GM23338 (cell line): ENCODE measurements around the gene KNL1. TPM values are rescaled to one million over a fixed set of nuclear protein-coding genes. Genes with fewer than 3 reads are reported as not detected.

ENCODE experiments used
- ATAC-seq: fragments of 200-7000 bp; cut with Tn5 transposase; 3 replicates; pipeline ENCODE4 v1.9.1; 2020
- DNase-seq: peaks from one replicate; pipeline ENCODE4 v3.0.0-alpha.2; 2015; ENCODE audit warnings: low spot score
- H2AFZ ChIP-seq: fragments of 200-600 bp; sonication (generic); 2 replicates; pipeline ENCODE4 v1.8.0; 2016; ENCODE audit warnings: antibody characterized with exemption, mild to moderate bottlenecking, moderate library complexity
- H3F3A ChIP-seq: fragments of 200-600 bp; sonication (generic); replicated peaks from 2 replicates; pipeline ENCODE4 v1.8.0; 2017; ENCODE audit warnings: antibody characterized with exemption, mixed run types, low read depth
- H3K27ac ChIP-seq: fragments of 200-600 bp; sonication (generic); 2 replicates; pipeline ENCODE4 v1.6.1; 2016; ENCODE audit warnings: low read depth
- H3K27me3 ChIP-seq: fragments of 200-600 bp; sonication (generic); 2 replicates; pipeline ENCODE4 v1.8.0; 2016; ENCODE audit warnings: mild to moderate bottlenecking, mixed run types, moderate library complexity; ENCODE audit not compliant: insufficient read depth
- H3K36me3 ChIP-seq: fragments of 200-600 bp; sonication (generic); 2 replicates; pipeline ENCODE4 v1.8.0; 2016; ENCODE audit warnings: mild to moderate bottlenecking; ENCODE audit not compliant: insufficient read depth
- H3K4me1 ChIP-seq: fragments of 200-600 bp; sonication (generic); 2 replicates; pipeline ENCODE4 v1.8.0; 2016; ENCODE audit warnings: mild to moderate bottlenecking, moderate library complexity; ENCODE audit not compliant: insufficient read depth
- H3K4me2 ChIP-seq: fragments of 200-600 bp; sonication (generic); 2 replicates; pipeline ENCODE4 v1.7.1; 2017; ENCODE audit warnings: mixed run types
- H3K4me3 ChIP-seq: fragments of 200-600 bp; sonication (generic); 2 replicates; pipeline ENCODE4 v1.6.1; 2016; ENCODE audit warnings: mixed run types
- H3K79me2 ChIP-seq: fragments of 200-600 bp; sonication (generic); replicated peaks from 2 replicates; pipeline ENCODE4 v1.8.0; 2017; ENCODE audit warnings: mild to moderate bottlenecking; ENCODE audit not compliant: insufficient read depth
- H3K9me2 ChIP-seq: fragments of 200-600 bp; sonication (generic); 2 replicates; pipeline ENCODE4 v1.8.0; 2017; ENCODE audit not compliant: insufficient read depth
- H4K20me1 ChIP-seq: fragments of 200-600 bp; sonication (generic); replicated peaks from 2 replicates; pipeline ENCODE4 v1.8.0; 2017; ENCODE audit warnings: mild to moderate bottlenecking; ENCODE audit not compliant: insufficient read depth
- H3K27ac Mint-ChIP-seq: 2 replicates; pipeline ENCODE4 v1.8.0; 2020; ENCODE audit warnings: inconsistent platforms, mild to moderate bottlenecking, moderate library complexity, mixed read lengths
- H3K27me3 Mint-ChIP-seq: 3 replicates; pipeline ENCODE4 v1.8.0; 2022; ENCODE audit warnings: low read depth, mild to moderate bottlenecking, moderate library complexity, mixed read lengths, inconsistent platforms; ENCODE audit not compliant: insufficient read depth, poor library complexity
- H3K36me3 Mint-ChIP-seq: 3 replicates; pipeline ENCODE4 v1.8.0; 2021; ENCODE audit warnings: low read depth, mild to moderate bottlenecking, inconsistent platforms, moderate library complexity, mixed read lengths
- H3K4me1 Mint-ChIP-seq: 3 replicates; pipeline ENCODE4 v1.8.0; 2020; ENCODE audit warnings: mild to moderate bottlenecking, inconsistent platforms, mixed read lengths
- H3K4me3 Mint-ChIP-seq: 3 replicates; pipeline ENCODE4 v1.8.0; 2021; ENCODE audit warnings: moderate library complexity, mild to moderate bottlenecking, inconsistent platforms, mixed read lengths
- H3K9me3 Mint-ChIP-seq: 3 replicates; pipeline ENCODE4 v1.8.0; 2020; ENCODE audit warnings: moderate library complexity, mild to moderate bottlenecking, inconsistent platforms, mixed read lengths
- EZH2 ChIP-seq: fragments of 200-600 bp; sonication (generic); IDR thresholded peaks from one replicate; pipeline ENCODE4 v1.8.0; 2017; ENCODE audit warnings: antibody characterized with exemption, mild to moderate bottlenecking, low read depth; ENCODE audit not compliant: unreplicated experiment
- EZH2phosphoT487 ChIP-seq: fragments of 200-600 bp; sonication (generic); IDR thresholded peaks from one replicate; pipeline ENCODE4 v1.8.1; 2018; ENCODE audit warnings: antibody characterized with exemption; ENCODE audit not compliant: unreplicated experiment
- STAT1 ChIP-seq: IDR thresholded peaks from one replicate; pipeline ENCODE4 v1.6.1; 2016; ENCODE audit warnings: antibody characterized with exemption; ENCODE audit not compliant: unreplicated experiment
- ZNF114 ChIP-seq: fragments of 250-450 bp; sonication (Bioruptor Pico); IDR thresholded peaks from 2 replicates; pipeline ENCODE4 v1.5.0; 2020; ENCODE audit warnings: mild to moderate bottlenecking, moderate library complexity
- polyA plus RNA-seq: library from polyadenylated mRNA; unstranded; fragments of >200 nt; fragmentation: Nextera tagmentation; extraction: Ambion mirVana; gene quantifications from 2 replicates; pipeline ENCODE4 v1.2.1, GENCODE V29; 2016
- total RNA-seq: library from RNA; depleted of rRNA; stranded (reverse); fragments of >200 nt; shearing (Covaris generic); gene quantifications from 2 replicates; pipeline ENCODE4 v1.2.3, GENCODE V29; 2014
- TF ChIP-seq, protein P1 (sequence below): IDR thresholded peaks from one replicate; pipeline ENCODE4 v1.6.1; 2018; ENCODE audit warnings: antibody characterized with exemption; ENCODE audit not compliant: unreplicated experiment
- TF ChIP-seq, protein P2 (sequence below), 2 experiments: fragments of 200-600 bp in 1 of 2; sonication (generic) in 1 of 2; conservative IDR thresholded peaks; 2 replicates each; pipeline versions ENCODE4 v1.5.1 to v1.6.1; 2016 to 2017; ENCODE audit warnings: antibody characterized with exemption in 2 of 2, low read depth in 2 of 2, mild to moderate bottlenecking in 2 of 2, moderate library complexity in 1 of 2

The KNL1 gene
- total and polyA plus RNA-seq, 2 experiments from 2014 or later: 16.7 to 43.2 TPM

DNA sequence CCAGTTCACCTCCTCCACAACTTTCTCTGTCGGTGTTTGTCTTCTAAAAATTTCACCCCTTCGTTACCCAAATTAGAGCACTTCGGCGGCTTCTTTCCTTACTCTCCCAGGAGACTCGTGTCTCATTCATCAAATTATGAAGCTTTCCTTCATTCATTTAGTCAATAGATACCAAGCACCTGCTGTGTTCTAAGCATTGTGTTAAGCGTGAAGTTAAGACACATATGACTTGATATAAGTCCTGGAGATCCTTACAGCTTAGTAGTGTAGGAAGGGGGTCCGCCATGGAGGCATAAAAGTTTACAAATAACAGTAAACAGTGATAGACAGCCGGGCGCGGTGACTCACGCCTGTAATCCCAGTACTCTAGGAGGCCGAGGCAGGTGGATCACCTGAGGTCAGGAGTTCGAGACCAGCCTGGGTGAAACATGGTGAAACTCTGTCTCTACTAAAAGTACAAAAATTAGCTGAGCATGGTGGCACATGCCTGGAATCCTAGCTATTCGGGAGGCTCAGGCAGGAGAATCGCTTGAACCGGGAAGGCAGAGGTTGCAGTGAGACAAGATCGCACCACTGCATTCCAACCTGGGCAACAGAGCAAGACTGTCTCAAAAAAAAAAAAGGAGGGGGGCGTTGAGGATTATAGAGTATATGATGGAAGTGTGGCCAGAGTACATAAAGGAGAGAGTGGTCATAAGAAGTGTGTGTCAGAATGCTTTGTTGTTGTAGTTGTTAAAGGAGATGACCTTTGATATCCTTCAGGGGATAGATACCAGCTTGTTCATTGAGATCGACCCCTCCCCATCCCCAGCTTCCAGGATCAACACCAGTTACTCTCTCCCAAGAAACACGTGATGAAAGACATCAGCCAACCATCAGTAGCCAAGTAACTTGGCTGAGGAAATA lies 28.5 kb upstream of the KNL1 start:
- H3K4me1 ChIP-seq: peaks cover 17% of the 10 kb centered on the region
- H3K9me2 ChIP-seq: no peaks in the 10 kb centered on the region
- peak overlapping the region; percentile 58 for H3K4me2 ChIP-seq
- H3K36me3 ChIP-seq: no peaks in the 10 kb centered on the region
- TF ChIP-seq STAT1 (no peak), EZH2 (no peak), EZH2phosphoT487 (no peak), ZNF114 (CRISPR knock-in tag) (no peak)
- TF ChIP-seq, protein P1, sequence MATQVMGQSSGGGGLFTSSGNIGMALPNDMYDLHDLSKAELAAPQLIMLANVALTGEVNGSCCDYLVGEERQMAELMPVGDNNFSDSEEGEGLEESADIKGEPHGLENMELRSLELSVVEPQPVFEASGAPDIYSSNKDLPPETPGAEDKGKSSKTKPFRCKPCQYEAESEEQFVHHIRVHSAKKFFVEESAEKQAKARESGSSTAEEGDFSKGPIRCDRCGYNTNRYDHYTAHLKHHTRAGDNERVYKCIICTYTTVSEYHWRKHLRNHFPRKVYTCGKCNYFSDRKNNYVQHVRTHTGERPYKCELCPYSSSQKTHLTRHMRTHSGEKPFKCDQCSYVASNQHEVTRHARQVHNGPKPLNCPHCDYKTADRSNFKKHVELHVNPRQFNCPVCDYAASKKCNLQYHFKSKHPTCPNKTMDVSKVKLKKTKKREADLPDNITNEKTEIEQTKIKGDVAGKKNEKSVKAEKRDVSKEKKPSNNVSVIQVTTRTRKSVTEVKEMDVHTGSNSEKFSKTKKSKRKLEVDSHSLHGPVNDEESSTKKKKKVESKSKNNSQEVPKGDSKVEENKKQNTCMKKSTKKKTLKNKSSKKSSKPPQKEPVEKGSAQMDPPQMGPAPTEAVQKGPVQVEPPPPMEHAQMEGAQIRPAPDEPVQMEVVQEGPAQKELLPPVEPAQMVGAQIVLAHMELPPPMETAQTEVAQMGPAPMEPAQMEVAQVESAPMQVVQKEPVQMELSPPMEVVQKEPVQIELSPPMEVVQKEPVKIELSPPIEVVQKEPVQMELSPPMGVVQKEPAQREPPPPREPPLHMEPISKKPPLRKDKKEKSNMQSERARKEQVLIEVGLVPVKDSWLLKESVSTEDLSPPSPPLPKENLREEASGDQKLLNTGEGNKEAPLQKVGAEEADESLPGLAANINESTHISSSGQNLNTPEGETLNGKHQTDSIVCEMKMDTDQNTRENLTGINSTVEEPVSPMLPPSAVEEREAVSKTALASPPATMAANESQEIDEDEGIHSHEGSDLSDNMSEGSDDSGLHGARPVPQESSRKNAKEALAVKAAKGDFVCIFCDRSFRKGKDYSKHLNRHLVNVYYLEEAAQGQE: no peak
- Mint-ChIP-seq H3K4me1 (peaks cover 22% of the 10 kb centered on the region), H3K4me3 (peak overlapping the region; percentile 92), H3K27me3 (peaks cover 14% of the 10 kb centered on the region), H3K9me3 (no peaks in the 10 kb centered on the region), H3K36me3 (no peaks in the 10 kb centered on the region), H3K27ac (peak overlapping the region; percentile 90)
- H3K27me3 ChIP-seq: no peaks in the 10 kb centered on the region
- peaks cover 11% of the 10 kb centered on the region for H4K20me1 ChIP-seq
- H3K27ac ChIP-seq: peak overlapping the region; percentile 48; the same call in 1 of the 2 replicates
- H2AFZ ChIP-seq: peak overlapping the region; percentile 67; the same call in 1 of the 2 replicates
- ATAC-seq: no peak
- H3K4me3 ChIP-seq: peak overlapping the region; percentile 39
- no peak for DNase-seq
- peaks cover 16% of the 10 kb centered on the region for H3K79me2 ChIP-seq
- no peaks in the 10 kb centered on the region for H3F3A ChIP-seq

DNA sequence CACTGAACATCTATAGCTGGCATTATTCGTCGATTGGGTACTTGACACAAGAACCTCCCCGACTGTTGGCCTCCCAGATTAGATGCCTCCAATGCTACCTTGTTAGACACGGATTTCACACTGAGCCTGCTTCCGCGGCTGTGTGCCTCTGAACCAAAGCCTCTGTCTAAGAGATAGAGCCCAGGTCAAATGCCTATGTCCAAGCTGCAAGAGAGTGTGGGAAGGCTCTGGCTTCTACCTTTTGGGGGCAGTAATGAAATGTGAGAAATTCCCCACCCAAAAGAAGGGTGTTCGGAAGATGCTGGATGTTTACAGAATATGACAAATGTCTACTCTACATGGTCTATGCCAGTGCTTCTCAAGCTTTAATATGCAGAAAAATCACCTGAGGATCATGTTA lies 26.9 kb upstream of the KNL1 start:
- H3K9me3 Mint-ChIP-seq: no peaks in the 10 kb centered on the region

More for the DNA sequence above, 26.9 kb upstream of the KNL1 start:
- Histone ChIP-seq H4K20me1 (peaks cover 12% of the 10 kb centered on the region), H3F3A (no peaks in the 10 kb centered on the region), H3K9me2 (no peaks in the 10 kb centered on the region), H3K4me1 (peaks cover 18% of the 10 kb centered on the region), H2AFZ (peak overlapping the region; percentile 89; the same call in 1 of the 2 replicates), H3K4me2 (no peak overlapping the region), H3K27ac (no peak overlapping the region), H3K36me3 (no peaks in the 10 kb centered on the region), H3K79me2 (peaks cover 24% of the 10 kb centered on the region), H3K27me3 (no peaks in the 10 kb centered on the region), H3K4me3 (no peak overlapping the region)
- no peak for TF ChIP-seq ZNF114 (CRISPR knock-in tag)
- TF ChIP-seq, protein P2, sequence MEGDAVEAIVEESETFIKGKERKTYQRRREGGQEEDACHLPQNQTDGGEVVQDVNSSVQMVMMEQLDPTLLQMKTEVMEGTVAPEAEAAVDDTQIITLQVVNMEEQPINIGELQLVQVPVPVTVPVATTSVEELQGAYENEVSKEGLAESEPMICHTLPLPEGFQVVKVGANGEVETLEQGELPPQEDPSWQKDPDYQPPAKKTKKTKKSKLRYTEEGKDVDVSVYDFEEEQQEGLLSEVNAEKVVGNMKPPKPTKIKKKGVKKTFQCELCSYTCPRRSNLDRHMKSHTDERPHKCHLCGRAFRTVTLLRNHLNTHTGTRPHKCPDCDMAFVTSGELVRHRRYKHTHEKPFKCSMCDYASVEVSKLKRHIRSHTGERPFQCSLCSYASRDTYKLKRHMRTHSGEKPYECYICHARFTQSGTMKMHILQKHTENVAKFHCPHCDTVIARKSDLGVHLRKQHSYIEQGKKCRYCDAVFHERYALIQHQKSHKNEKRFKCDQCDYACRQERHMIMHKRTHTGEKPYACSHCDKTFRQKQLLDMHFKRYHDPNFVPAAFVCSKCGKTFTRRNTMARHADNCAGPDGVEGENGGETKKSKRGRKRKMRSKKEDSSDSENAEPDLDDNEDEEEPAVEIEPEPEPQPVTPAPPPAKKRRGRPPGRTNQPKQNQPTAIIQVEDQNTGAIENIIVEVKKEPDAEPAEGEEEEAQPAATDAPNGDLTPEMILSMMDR (conservative IDR thresholded peaks at IDR 0.05; ENCODE audit: low read depth in 2 of 2): peak; percentile 59 to 69
- DNase-seq (peak; percentile 68), ATAC-seq (peak; percentile 14)
- Mint-ChIP-seq H3K27me3 (peaks cover 14% of the 10 kb centered on the region), H3K4me3 (no peak overlapping the region), H3K36me3 (peaks cover 9% of the 10 kb centered on the region), H3K4me1 (peaks cover 27% of the 10 kb centered on the region), H3K27ac (no peak overlapping the region)
